ENCODE measurements around the gene PPP5C.

The PPP5C gene

DNA sequence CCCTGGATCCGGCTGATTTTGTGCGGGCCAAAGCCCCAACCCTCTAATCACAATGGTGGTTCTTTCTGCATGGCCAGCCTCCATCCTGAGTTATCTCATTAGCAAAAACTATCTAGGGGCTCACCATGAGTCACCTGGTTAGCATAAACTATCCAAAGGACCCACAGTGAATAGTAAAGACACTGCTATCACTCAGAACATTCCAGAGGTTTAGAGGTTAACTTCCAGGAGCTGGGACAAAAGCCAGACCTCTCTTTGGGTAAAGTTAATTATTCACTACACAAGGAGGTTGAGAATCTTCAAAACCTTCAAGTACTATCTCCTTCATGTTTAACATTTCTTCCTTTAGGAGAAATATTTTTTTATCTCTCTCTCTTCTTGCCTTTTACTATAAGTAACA lies 18.8 kb upstream of the PPP5C start:
- no peak overlapping the region for H3K27ac ChIP-seq
- DNase-seq (ENCODE audit: low read depth, low spot score) = no peak

DNA sequence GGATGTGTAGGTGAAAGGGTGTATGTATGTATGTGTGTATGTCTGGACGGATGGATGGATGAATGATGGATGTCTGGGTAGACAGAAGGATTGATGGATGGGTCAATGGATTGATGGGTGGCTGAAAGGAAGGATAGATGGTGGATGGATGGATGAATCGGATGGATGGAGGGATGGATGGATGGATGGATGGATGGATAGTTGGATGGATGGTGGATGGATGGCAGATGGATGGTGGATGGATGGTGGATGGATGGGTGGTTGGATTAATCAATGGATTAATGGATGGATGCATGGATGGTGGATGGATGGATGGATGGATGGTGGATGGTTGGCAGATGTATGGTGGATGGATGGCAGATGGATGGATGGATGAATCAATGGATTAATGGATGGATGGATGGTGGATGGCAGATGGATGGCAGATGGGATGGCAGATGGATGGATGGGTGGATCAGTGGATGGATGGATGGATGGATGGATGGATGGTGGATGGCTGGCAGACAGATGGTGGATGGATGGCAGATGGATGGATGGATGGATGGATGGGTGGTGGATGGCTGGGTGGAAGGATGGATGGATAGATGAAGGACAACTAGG lies 16.5 kb upstream of the PPP5C start:
- H3K27ac ChIP-seq = no peak overlapping the region

DNA sequence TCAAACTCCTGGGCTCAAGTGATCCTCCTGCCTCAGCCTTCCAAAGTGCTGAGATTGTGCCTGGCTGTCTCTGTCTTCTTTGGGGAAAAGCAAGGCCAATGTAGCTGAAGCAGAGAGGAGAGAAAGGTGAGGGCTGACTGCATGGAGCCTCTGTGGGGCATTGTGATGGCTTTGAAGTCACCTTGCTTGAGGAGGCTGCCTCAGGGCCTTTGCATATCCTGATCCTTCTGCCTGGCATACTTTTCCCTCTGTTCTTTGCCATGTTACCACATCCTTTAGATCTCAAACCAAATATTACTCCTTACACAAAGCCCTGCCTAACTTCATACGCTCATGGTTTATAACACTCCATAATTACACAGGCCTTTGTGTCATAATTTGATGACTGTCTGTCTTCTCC lies 9.4 kb upstream of the PPP5C start:
- no peak overlapping the region for H3K27ac ChIP-seq
- no peak for DNase-seq (ENCODE audit: low read depth, low spot score)

More for the DNA sequence above, 16.5 kb upstream of the PPP5C start:
- DNase-seq (ENCODE audit: low read depth, low spot score) = no peak

DNA sequence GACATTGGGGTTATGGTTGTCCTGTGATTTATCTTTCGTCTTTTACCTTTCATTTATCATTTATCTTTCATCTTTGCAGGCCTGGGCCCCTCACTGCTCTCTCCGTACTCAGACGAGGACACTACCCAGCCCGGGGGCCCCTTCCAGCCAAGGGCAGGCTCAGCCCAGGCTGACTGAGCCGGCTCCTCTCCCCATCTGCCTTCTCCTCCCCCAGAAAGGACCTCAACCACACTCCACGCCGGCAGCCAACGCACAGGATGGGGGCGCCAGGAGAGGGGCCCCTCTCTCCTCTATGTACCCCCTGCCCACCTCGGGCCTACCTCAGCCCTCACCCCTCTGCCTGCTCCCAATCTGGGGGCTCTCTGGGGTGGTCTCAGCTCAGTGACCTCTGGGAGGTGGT lies 7.4 kb upstream of the PPP5C start:
- no peak overlapping the region for H3K27ac ChIP-seq
- no peak for DNase-seq (ENCODE audit: low read depth, low spot score)

DNA sequence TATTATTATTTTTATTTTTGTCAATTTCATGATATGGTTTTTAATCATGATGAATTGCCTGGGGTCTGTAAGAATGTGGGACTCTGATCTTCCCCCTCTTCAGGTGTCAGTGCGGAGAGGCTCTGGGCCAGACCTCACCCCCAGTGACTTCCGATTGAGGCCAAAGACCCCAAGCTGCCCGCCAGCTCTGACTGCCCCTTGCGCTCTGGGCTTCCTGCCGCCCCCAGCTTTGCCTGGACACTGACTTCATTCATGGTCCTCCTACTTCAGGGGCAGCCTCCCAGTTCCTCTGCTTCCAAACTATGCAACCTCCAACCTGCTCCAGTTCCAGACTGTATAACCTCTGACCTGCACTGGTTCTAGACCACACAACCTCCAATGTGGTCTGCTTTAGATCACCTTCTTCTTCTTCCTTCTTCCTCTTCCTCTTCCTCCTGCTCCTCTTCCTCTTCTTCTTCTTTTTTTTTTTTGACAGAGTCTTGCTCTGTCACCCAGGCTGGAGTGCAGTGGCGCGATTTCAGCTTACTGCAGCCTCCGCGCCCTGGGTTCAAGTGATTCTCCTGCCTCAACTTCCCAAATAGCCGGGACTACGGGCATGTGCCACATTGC lies 6.7 kb upstream of the PPP5C start:
- no peak for DNase-seq (ENCODE audit: low read depth, low spot score)
- no peak overlapping the region for H3K27ac ChIP-seq

DNA sequence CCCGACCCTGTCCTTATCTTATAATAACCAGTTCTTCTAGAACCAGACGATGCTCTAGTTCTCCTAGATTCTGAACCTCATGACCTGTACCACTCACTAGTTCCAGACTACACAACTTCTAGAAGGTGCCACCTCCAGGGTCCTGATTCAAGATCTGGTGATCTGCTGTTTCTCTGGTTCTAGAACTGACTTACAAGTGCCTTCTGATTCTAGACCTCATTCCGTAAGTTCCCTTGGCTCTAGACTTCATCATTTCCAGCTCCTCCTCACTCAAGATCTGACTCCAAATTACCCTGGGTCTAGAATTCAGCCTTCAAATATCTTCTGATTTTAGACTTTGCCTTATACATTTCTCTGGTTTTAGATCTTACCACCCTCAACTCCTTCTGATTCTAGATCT lies 5.0 kb upstream of the PPP5C start:
- DNase-seq (ENCODE audit: low read depth, low spot score) = no peak
- H3K27ac ChIP-seq = no peak overlapping the region

DNA sequence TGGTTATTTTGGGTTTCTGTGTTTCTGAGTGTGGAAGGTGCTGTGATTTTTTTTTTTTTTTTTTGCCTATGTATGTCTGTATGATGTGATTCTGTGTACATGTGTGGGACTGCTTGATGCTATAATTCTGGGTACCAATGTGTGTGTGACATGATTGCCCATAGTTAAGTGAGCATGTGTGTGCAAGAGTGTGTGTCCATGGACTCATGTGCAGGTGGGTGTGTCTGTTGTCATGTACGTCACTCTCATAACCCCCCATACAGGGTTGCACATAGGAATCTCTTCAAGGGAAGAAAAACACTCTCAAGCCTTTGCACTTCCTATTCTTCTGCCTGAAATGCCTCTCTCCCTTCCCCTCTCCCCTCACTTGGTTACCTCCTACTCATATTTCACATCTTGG lies 2.5 kb upstream of the PPP5C start:
- no peak overlapping the region for H3K27ac ChIP-seq
- no peak for DNase-seq (ENCODE audit: low read depth, low spot score)

DNA sequence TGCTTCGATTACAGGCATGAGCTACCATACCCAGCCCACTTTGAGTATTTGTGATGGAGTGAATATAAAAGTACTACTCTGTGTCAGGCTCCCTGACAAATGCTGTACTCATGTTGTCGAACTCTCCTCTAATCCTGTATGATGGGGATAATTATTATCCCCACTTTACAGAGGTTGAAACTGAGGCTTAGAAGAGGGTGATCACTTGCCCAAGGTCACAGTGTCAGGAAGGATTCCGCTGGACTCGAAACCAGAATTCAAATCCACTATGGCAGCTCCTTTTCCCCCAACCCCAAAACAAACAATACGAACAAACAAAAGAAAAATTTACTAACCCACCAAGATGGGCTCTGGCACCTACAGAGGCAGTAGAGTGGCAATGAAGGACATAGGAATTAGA lies 1.7 kb upstream of the PPP5C start:
- H3K27ac ChIP-seq = no peak overlapping the region
- DNase-seq (ENCODE audit: low read depth, low spot score) = no peak

DNA sequence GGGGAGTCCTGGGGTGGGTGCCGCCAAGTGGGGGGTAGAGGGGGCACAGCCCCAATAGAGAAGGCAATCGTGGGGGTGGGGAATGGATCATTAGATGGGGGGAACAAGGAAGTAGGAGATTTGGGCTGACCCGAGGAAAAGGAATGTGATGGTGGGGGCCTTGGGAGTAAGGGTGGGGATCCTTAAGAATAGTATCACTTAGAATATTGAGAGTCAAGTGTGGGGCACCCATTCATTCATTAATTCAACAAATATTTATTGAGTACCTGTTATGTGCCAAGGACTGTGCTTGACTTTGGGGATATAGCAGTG lies 641 bp downstream of the PPP5C start:
- DNase-seq (ENCODE audit: low read depth, low spot score) = no peak
- H3K27ac ChIP-seq = no peak overlapping the region

DNA sequence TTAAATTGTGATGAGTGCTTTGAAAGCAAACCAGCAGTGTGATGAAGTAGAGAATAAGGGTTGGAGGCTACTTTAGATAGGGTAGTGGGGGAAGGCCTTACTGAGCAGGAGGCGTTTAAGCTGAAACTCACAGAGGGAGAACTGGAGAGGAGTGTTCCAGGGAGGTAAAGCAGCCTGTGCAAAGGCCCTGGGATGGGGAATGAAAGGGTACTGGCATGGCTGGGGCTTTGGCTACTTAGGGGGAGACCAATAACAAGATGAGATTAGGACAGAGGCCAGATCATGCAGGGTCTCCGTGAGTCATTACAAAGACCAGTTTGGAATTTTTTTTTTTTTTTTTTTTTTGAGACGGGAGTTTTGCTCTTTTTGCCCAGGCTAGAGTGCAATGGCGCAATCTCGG lies 1.1 kb downstream of the PPP5C start:
- no peak for DNase-seq (ENCODE audit: low read depth, low spot score)
- no peak overlapping the region for H3K27ac ChIP-seq

DNA sequence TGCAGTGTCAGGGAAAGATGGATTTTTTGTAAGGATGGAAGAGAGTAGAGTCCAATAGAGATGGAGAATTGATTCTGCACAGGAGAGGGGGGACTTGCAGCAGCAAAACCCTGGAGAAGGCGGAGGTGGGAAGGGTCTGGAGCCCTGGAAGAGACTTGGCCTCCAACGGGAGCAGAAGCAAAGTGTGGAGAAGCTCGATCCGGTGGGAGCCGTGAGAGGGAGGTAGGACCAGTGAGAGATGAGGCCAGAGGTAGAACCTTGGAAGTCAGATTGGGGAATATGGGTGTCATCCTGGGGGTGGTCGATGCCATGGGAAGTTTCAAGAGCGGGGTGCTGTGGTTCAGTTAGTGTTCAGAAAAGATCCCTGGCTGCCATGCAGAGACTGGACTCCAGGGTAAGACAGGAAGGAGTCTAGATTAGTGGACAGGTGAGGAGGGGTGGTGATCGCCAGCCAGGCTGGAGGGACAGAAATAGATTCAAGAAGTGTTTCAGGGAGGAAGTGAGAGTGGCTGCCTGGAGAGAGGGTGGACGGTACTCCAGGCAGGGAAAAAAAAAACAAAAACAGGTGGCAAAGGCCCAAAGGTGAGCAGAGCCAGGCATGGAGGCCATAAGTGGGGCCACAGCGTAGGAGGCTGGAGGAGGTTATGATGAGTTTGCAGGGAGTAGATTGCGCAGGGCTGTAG lies 2.6 kb downstream of the PPP5C start:
- DNase-seq (ENCODE audit: low read depth, low spot score) = no peak
- peak overlapping the region; percentile 73 for H3K27ac ChIP-seq

DNA sequence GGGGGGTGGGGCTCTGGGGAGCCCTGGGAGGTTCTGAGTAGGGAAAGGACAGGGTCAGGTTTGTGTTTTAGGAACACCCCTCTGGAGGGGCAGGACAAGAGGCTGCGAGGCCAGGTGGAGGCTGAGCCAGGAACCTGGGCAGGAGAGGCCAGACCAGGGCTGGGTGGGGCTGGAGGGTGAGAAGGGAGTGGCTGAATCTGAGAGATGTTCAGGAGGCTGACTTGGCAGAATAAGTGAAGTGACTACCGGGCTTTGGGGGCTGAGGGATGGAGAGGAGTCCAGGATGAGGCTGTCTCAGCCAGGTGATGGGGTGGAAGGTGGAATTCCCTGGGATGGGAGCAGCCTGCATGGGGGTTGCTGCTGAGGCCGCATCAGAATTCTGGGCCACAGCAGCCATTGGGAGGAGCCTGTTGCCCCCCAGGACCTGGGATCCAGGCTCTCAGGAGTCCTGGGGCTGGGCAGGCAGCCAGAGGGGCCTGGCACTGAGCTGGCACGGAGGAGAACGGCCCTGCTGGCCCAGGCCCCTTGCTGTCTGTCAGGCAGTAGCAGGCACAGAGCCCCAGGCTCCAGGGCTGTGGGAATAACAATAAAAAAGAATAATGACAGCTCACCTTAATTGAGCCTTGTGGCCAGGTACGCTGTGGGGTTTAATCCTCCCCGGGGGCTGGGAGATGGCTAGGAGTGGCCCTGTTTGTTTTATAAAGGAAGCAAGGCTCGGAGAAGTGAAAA lies 3.3 kb downstream of the PPP5C start:
- peak overlapping the region; percentile 73 for H3K27ac ChIP-seq

DNA sequence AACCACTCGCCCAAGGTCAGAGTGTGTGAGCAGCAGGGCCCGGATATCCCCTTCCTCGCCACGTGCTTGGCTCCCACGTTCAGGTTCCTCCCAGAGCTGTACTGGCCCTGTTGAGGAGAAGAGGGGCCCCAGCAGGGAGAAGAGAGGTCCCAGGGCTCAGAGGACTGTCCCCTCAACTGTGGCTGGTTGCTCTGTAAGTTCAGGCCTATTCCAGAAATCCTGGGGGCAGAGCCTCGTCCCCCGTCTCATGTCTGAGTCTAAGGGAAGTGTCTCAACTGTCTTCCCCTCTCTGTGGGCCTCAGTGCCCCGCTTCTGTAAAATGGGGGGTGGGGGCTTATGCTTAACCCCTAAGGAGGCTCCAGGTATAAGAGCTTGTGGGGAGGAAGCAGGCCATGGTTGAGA lies 3.9 kb downstream of the PPP5C start:
- no peak for DNase-seq (ENCODE audit: low read depth, low spot score)
- H3K27ac ChIP-seq = peak overlapping the region; percentile 73

More for the DNA sequence above, 3.3 kb downstream of the PPP5C start:
- no peak for DNase-seq (ENCODE audit: low read depth, low spot score)

DNA sequence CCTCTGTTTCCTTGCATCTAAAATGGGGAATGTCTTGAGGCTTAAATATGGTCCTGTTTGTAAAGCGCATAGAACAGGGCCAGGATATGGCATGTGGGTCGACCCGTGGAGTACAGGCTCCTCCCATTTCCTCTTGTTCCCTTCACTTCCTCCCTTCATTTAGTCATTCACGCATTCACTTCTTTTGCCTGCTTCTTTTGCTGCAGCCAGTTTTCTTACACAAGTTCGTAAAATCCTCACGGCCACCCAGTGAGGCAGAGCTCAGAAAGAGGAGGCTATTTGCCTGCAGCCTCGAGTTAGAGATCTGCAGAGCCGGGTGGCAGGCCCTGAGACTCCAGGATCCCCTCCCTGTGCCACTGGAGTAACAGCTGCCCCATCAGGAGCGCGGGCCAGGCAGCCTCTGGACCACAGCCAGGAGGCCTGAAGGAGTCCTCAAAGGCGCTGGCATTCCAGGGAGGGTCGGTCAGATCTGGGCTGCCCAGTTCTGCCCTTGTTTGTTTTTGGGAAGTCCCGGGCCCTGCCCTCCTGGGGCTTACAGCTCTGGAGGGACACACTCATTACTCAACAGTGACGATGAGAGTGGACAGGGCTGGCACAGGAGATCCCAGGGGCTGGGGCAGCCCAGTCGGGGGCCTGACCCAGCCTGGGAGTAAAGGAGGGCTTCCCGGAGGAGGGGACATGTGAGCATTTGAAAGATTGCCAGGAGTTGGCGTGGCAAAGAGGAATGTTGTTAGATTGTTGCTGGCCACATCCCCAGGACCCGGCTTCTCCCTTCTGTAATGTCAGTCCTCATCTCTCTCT lies 4.6 kb downstream of the PPP5C start:
- peak overlapping the region; percentile 73 for H3K27ac ChIP-seq
- no peak for DNase-seq (ENCODE audit: low read depth, low spot score)

DNA sequence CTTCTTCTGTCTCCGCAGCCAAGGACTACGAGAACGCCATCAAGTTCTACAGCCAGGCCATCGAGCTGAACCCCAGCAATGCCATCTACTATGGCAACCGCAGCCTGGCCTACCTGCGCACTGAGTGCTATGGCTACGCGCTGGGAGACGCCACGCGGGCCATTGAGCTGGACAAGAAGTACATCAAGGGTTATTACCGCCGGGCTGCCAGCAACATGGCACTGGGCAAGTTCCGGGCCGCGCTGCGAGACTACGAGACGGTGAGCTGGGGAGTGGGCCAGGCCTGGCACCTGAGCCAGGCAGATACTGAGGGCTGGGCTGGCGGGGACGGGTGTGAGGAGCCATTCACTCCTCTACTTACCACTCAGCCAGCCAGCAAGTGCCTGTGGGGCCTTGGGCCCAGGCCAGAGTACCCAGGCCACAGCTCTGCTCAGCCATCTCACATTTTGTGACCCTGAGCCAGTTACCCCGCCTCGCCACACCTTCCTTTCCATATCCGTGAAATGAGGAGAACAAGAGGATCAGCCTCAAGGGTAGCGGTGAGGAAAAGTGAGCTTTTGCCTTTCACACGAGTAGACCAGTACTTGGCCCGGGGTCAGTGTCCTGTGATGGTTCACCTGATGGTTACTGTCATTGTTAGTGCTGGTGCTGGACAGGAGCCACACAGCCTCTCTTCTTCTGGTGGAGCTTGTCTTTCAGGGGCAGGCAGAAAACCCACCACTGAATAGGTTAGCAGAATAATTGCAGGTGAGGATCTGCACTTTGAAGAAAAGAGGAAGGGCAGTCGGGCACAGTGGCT lies 7.0 kb downstream of the PPP5C start:
- H3K27ac ChIP-seq = no peak overlapping the region
- no peak for DNase-seq (ENCODE audit: low read depth, low spot score)

DNA sequence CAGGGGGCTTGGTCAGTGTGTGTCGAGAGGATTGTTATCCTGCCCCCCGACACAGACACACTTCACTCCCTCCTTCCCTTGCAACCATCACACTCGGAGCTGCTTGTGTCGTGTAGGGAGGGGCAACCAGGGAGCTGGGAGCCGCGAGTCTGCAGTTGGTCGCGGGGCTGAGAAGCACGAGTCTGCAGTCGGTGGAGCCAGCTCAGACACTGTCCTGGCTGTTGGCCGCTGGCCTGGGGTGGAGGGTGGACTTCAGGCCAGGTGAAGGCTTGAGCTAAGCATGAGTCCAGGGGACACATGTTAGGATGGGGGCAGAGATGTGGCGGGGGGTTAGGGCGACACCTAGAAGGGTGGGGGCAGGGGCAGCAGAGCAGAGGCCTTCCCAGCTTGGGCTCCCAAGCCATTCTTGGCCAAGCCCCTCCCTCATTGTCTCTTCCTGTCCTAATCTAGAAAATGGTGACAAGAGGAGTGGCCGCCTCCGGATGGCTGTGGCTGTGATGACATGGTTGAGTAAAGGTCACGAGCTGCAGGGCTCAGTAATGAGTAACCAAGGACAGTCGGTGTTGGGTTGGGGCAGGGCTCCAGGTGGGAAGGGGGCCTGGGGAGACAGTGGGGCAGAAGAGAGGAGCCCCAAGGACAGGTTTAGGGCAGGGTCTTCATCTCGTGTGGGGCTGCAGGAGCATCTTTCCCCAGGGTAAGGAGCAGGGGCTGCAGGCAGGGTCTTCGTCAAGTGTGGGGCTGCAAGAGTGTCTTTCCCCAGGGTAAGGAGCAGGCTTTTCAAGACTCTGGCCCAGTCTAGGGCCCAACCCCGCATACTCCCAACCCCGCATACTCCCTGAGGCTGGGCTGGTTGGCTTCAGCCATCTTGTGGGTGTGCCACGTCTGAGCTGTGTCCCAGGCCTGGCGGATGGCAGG lies 8.6 kb downstream of the PPP5C start:
- H3K27ac ChIP-seq = no peak overlapping the region
- DNase-seq (ENCODE audit: low read depth, low spot score) = no peak

DNA sequence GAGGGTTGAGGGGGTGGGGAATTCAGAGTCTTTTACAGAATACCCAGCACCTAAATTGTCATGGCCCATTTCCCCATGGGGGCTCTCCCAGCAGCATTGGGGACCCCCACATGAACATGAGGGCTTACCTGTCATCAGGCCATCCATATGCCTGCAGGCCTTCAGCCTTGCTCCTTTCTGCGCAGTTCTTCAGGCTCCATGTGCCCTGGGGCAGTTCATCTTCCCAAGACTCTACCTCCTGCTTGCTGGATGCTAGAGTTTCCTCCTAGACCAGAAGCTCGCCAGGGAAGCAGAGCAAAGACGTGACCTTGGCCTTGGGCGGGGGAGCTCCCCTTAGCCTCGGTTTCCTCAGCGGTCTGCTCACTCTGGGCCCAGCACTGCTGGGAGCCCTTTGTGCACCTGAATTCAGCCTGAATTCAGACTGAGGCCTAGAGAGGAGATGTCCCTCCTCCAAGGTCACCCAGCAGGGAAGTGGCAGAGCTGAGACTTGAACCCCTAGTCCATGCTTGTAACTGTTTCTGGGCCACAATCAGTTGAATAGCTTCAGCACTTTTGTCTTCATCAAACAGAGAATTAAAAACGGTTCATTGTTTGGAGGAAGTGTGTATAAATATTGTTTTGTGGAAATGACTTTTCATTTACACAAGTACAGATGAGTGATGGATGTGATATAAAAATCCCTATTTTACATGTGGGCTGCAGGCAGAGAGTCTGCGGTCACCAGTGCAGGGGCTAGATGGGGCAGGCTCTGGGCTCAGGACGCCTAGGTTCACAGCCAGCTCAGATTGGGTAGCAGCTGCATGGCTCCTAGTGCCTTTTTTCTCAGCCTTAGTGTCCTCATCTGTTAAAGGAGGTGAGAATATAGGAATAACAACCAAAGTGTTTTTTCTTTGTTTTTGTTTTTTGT lies 9.5 kb downstream of the PPP5C start:
- H3K27ac ChIP-seq = no peak overlapping the region
- no peak for DNase-seq (ENCODE audit: low read depth, low spot score)
